Activated T-cell treated with anti-CD3 and anti-CD28 coated beads for 1 hour (primary cell): ENCODE results near the gene BASP1.
"Not testable (repeated sequence)": the region's sequence is repeated elsewhere in the genome, so short reads cannot be mapped to it uniquely, and the experiment has no call there.

Experiments used
- DNase-seq: peaks from one replicate; pipeline ENCODE4 v3.0.0-alpha.2; 2020; ENCODE audit warnings: low read depth

The BASP1 gene

GRCh38 chr5:17223367-17224185 lies 6.1 kb downstream of the BASP1 start:
- DNase-seq: no peak

GRCh38 chr5:17224858-17225511 lies 7.6 kb downstream of the BASP1 start:
- DNase-seq: no peak

GRCh38 chr5:17225520-17225919 lies 8.1 kb downstream of the BASP1 start:
- no peak for DNase-seq

GRCh38 chr5:17227868-17228267 lies 10.4 kb downstream of the BASP1 start:
- no peak for DNase-seq

GRCh38 chr5:17228821-17229291 lies 11.4 kb downstream of the BASP1 start:
- no peak for DNase-seq

- DNase-seq: no peak
Measured at GRCh38 chr5:17229313-17229712, 11.9 kb downstream of the BASP1 start.

- no peak for DNase-seq
Measured at GRCh38 chr5:17230191-17230590, 12.8 kb downstream of the BASP1 start.

- no peak for DNase-seq
Measured at GRCh38 chr5:17230808-17231525, 13.5 kb downstream of the BASP1 start.

GRCh38 chr5:17232405-17232804 lies 15.0 kb downstream of the BASP1 start:
- DNase-seq: no peak

GRCh38 chr5:17233488-17233887 lies 16.1 kb downstream of the BASP1 start:
- no peak for DNase-seq

GRCh38 chr5:17234374-17234773 lies 16.9 kb downstream of the BASP1 start:
- no peak for DNase-seq

GRCh38 chr5:17235731-17236330 lies 18.4 kb downstream of the BASP1 start:
- DNase-seq: no peak

GRCh38 chr5:17238521-17239041 lies 21.1 kb downstream of the BASP1 start:
- no peak for DNase-seq

GRCh38 chr5:17239953-17240352 lies 22.5 kb downstream of the BASP1 start:
- DNase-seq: no peak

GRCh38 chr5:17240487-17240886 lies 23.1 kb downstream of the BASP1 start:
- DNase-seq: no peak

- DNase-seq: no peak
Measured at GRCh38 chr5:17241635-17242034, 24.2 kb downstream of the BASP1 start.

GRCh38 chr5:17243287-17244063 lies 26.0 kb downstream of the BASP1 start:
- no peak for DNase-seq

GRCh38 chr5:17249029-17249634 lies 31.7 kb downstream of the BASP1 start:
- DNase-seq: no peak

GRCh38 chr5:17249841-17250240 lies 32.4 kb downstream of the BASP1 start:
- not testable (repeated sequence) for DNase-seq

- DNase-seq: no peak
Measured at GRCh38 chr5:17252543-17252942, 35.1 kb downstream of the BASP1 start.

GRCh38 chr5:17255471-17256021 lies 38.1 kb downstream of the BASP1 start:
- DNase-seq: no peak
